Activated CD4-positive, alpha-beta T cell treated with anti-CD3 and anti-CD28 coated beads for 36 hours (primary cell): ENCODE data around the gene LRRC26. TPM values are rescaled to one million over a fixed set of nuclear protein-coding genes. Genes with fewer than 3 reads are reported as not detected.
"Not testable (repeated sequence)": the region's sequence is repeated elsewhere in the genome, so short reads cannot be mapped to it uniquely, and the experiment has no call there.

ENCODE experiments used
- ATAC-seq: fragments of 200-7000 bp; cut with Tn5 transposase; one replicate; pipeline ENCODE4 v1.10.0; 2021; ENCODE audit warnings: mild to moderate bottlenecking, moderate library complexity
- CTCF ChIA-PET: fragments of 350-600 bp; sonication (Branson Sonifier 250); formaldehyde crosslinking; loops from one replicate; lab custom pipeline; 2021; ENCODE audit warnings: antibody characterized with exemption; lab: Charles Lee
- POLR2A ChIA-PET: fragments of 350-600 bp; sonication (Branson Sonifier 250); formaldehyde crosslinking; loops from one replicate; lab custom pipeline; 2021; ENCODE audit warnings: antibody characterized with exemption, inconsistent platforms; lab: Charles Lee
- DNase-seq: peaks from one replicate; pipeline ENCODE4 v3.0.0-alpha.2; 2020
- H3K27ac Mint-ChIP-seq: one replicate; pipeline ENCODE4 v1.8.0; 2021; ENCODE audit warnings: mixed read lengths
- H3K27me3 Mint-ChIP-seq: one replicate; pipeline ENCODE4 v1.8.0; 2021; ENCODE audit warnings: mixed read lengths
- H3K36me3 Mint-ChIP-seq: one replicate; pipeline ENCODE4 v1.8.0; 2021; ENCODE audit warnings: low read depth, mixed read lengths
- H3K4me1 Mint-ChIP-seq: one replicate; pipeline ENCODE4 v1.8.0; 2021; ENCODE audit warnings: mixed read lengths
- H3K4me3 Mint-ChIP-seq: one replicate; pipeline ENCODE4 v1.8.0; 2021; ENCODE audit warnings: mild to moderate bottlenecking, moderate library complexity, mixed read lengths
- H3K9me3 Mint-ChIP-seq: one replicate; pipeline ENCODE4 v1.8.0; 2021; ENCODE audit warnings: low read depth, mixed read lengths
- intact Hi-C, 2 experiments: fragments of 100-400 bp; cut with DNase I in 1 of 2; cut with micrococcal nuclease in 1 of 2; formaldehyde crosslinking; loops; one replicate each; pipeline versions ENCODE4 v1.14.2 to v1.15.1; 2022 to 2024; cut with DNase I, micrococcal nuclease
- microRNA-seq: library from miRNA; unstranded; fragments of <30 nt; microRNA quantifications from one replicate; pipeline ENCODE4 v1.2.0, GENCODE V29; 2021; ENCODE audit warnings: borderline replicate concordance
- total RNA-seq, 2 experiments: library from RNA; stranded (reverse); gene quantifications; one replicate each; pipeline ENCODE4 v1.2.3, GENCODE V29; 2021

The LRRC26 gene
- total RNA-seq, 2 experiments from 2014 or later, result not detected

- Mint-ChIP-seq H3K4me3 (peak overlapping the region; percentile 89), H3K27me3 (no peaks in the 10 kb centered on the region), H3K4me1 (peaks cover 24% of the 10 kb centered on the region), H3K9me3 (no peaks in the 10 kb centered on the region), H3K27ac (peak overlapping the region; percentile 96), H3K36me3 (peaks cover 11% of the 10 kb centered on the region)
- ATAC-seq (no peak), DNase-seq (peak; percentile 56)
- CTCF ChIA-PET, result interaction anchor here (0.7 to 2.0 kb wide), 8 partner anchors 32 to 109 kb away, joined by 3 to 13 read pairs (median 4); partner anchors contain the start of genes MAN1B1 and RNF224
- intact Hi-C loops, result loop anchor here (2.0 to 5.0 kb wide), 4 partner anchors 40 to 295 kb away; partner anchors contain the start of genes ANAPC2 (in 1 of the 2), EXD3 (in 1 of the 2), MAN1B1 (in 1 of the 2) and NOXA1 (in 1 of the 2)
- POLR2A ChIA-PET, result interaction anchor here (0.8 kb wide), 2 partner anchors 32 to 109 kb away, joined by 3 read pairs; no protein-coding TSS in a partner anchor
Measured at GRCh38 chr9:137127301-137128157, 42.3 kb downstream of the LRRC26 start.

GRCh38 chr9:137126786-137127185, 43.1 kb downstream of the LRRC26 start:
- Mint-ChIP-seq H3K27ac (peak overlapping the region; percentile 96), H3K4me1 (peaks cover 30% of the 10 kb centered on the region), H3K9me3 (no peaks in the 10 kb centered on the region), H3K36me3 (peaks cover 11% of the 10 kb centered on the region), H3K27me3 (no peaks in the 10 kb centered on the region), H3K4me3 (peak overlapping the region; percentile 89)
- intact Hi-C loops, result loop anchor here in 1 of 2 experiments (5.0 kb wide), 1 partner anchor 39 kb away; the partner anchor contains the start of gene MAN1B1
- ATAC-seq, result no peak
- POLR2A ChIA-PET, result no interaction called here
- no peak for DNase-seq
- CTCF ChIA-PET, result interaction anchor here (0.9 to 2.0 kb wide), 5 partner anchors 31 to 100 kb away, joined by 3 to 13 read pairs (median 4); partner anchors contain the start of gene RNF224

GRCh38 chr9:137123952-137124462, 45.8 kb downstream of the LRRC26 start:
- DNase-seq, ATAC-seq, H3K4me3 Mint-ChIP-seq, intact Hi-C loops, H3K27me3 Mint-ChIP-seq, H3K9me3 Mint-ChIP-seq, H3K27ac Mint-ChIP-seq: not testable (repeated sequence)
- ChIA-PET CTCF (interaction anchor here (1.0 to 1.1 kb wide), 2 partner anchors 11 to 103 kb away, joined by 3 read pairs; partner anchors contain the start of gene RNF224), POLR2A (interaction anchor here (0.7 kb wide), 1 partner anchor 397 kb away, joined by 6 read pairs; no protein-coding TSS in a partner anchor)
- Mint-ChIP-seq H3K4me1 (peaks cover 33% of the 10 kb centered on the region), H3K36me3 (peaks cover 11% of the 10 kb centered on the region)

DNA sequence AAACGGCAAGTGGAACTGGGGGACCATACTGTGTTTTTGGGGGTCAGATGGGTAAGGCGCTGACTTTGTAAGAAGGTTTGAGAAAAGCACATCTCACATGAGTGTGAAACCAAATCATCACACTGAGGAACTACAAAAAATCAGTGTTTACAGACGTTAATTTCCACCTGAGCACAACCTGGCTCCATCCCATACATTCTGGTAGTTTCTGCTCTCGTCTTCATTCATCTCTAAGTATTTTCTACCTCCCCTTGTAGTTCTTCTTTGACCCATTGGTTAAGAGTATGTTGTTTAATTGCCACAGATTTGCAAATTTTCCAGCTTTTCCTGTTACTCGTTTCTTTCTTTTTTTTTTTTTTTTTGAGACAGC, 46.4 kb downstream of the LRRC26 start:
- no peaks in the 10 kb centered on the region for H3K27me3 Mint-ChIP-seq
- ChIA-PET POLR2A (interaction anchor here (0.7 kb wide), 1 partner anchor 397 kb away, joined by 6 read pairs; no protein-coding TSS in a partner anchor), CTCF (interaction anchor here (1.0 to 1.2 kb wide), 6 partner anchors 11 to 103 kb away, joined by 3 to 5 read pairs (median 4); partner anchors contain the start of genes RNF224 and SSNA1)
- no peak overlapping the region for H3K27ac Mint-ChIP-seq
- no peaks in the 10 kb centered on the region for H3K9me3 Mint-ChIP-seq
- H3K4me3 Mint-ChIP-seq, result no peak overlapping the region
- ATAC-seq (no peak), DNase-seq (no peak)
- peaks cover 33% of the 10 kb centered on the region for H3K4me1 Mint-ChIP-seq
- peaks cover 8% of the 10 kb centered on the region for H3K36me3 Mint-ChIP-seq
- intact Hi-C loops, result no loop called here

DNA sequence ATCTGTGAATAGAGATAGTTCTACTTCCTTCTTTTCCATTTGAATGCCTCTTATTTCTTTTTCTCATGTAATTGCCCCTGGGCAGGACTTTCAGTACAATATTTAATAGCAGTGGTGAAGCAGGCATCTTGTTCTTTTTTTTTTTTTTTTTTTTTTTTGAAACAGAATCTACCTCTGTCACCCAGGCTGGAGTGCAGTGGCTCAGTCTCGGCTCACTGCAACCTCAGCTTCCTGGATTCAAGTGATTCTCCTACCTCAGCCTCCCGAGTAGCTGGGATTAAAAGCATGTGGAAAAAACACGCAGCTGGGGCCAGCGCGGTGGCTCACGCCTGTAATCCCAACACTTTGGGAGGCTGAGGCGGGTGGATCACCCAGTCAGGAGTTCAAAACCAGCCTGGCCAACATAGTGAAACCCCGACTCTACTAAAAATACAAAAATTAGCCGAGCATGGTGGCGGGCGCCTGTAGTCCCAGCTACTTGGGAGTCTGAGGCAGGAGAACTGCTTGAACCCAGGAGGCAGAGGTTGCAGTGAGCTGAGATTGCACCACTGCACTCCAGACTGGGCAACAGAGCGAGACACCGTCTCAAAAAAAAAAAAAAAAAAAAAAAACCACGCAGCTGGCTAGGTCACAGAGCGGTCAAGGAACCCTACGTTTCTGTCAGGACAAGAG, 46.9 kb downstream of the LRRC26 start:
- DNase-seq, H3K27ac Mint-ChIP-seq, POLR2A ChIA-PET, H3K4me3 Mint-ChIP-seq, H3K27me3 Mint-ChIP-seq, intact Hi-C loops, H3K9me3 Mint-ChIP-seq, ATAC-seq, H3K36me3 Mint-ChIP-seq: not testable (repeated sequence)
- CTCF ChIA-PET, result interaction anchor here (0.8 to 1.2 kb wide), 6 partner anchors 27 to 114 kb away, joined by 3 to 5 read pairs (median 4); partner anchors contain the start of genes RNF224 and SSNA1
- peaks cover 29% of the 10 kb centered on the region for H3K4me1 Mint-ChIP-seq

- H3K27me3 Mint-ChIP-seq, intact Hi-C loops, DNase-seq, H3K27ac Mint-ChIP-seq, H3K9me3 Mint-ChIP-seq, H3K4me3 Mint-ChIP-seq, H3K36me3 Mint-ChIP-seq, POLR2A ChIA-PET: not testable (repeated sequence)
- ATAC-seq, result peak; percentile 33
- H3K4me1 Mint-ChIP-seq, result peaks cover 25% of the 10 kb centered on the region
- CTCF ChIA-PET, result interaction anchor here (0.8 to 1.2 kb wide), 5 partner anchors 26 to 115 kb away, joined by 3 to 5 read pairs (median 4); partner anchors contain the start of gene SSNA1
Measured at GRCh38 chr9:137121927-137122795, 47.7 kb downstream of the LRRC26 start.

Small RNA genes lying within 50 kb of the gene (microRNA-seq; reads per million reads assigned to microRNA genes)
- gene MIR3621, result not detected

Other genes starting within 250 kb of the LRRC26 start
- gene FBXW5, start 225.3 kb downstream of the LRRC26 start, total RNA-seq, result 10 to 100 TPM; 54.4 to 66.4 TPM
- under 1 TPM in 1 of 2 experiments, not detected in 1; 0.77 TPM for gene C8G, start 224.8 kb downstream of the LRRC26 start, total RNA-seq
- 1 to 10 TPM; 1.1 to 1.5 TPM for gene LCN12, start 217.8 kb downstream of the LRRC26 start, total RNA-seq
- gene PTGDS, start 192.5 kb downstream of the LRRC26 start, total RNA-seq, result not detected
- gene LCNL1, start 187.1 kb downstream of the LRRC26 start, total RNA-seq, result not detected
- gene PAXX, start 177.6 kb downstream of the LRRC26 start, total RNA-seq, result 10 to 100 TPM; 52.7 to 67.1 TPM
- not detected for gene CLIC3, start 173.5 kb downstream of the LRRC26 start, total RNA-seq
- gene ABCA2, start 141.8 kb downstream of the LRRC26 start, total RNA-seq, result 10 to 100 TPM; 20.4 to 23.7 TPM
- 1 to 10 TPM; 1.3 to 1.6 TPM for gene FUT7, start 138.0 kb downstream of the LRRC26 start, total RNA-seq
- 10 to 100 TPM; 21.0 to 23.1 TPM for gene NPDC1, start 123.9 kb downstream of the LRRC26 start, total RNA-seq
- gene ENTPD2, start 116.0 kb downstream of the LRRC26 start, total RNA-seq, result under 1 TPM in 1 of 2 experiments, not detected in 1; 0.19 TPM
- gene SAPCD2, start 99.5 kb downstream of the LRRC26 start, total RNA-seq, result 1 to 10 TPM; 6.4 to 8.8 TPM
- 10 to 100 TPM; 12.5 to 14.4 TPM for gene UAP1L1, start 92.5 kb downstream of the LRRC26 start, total RNA-seq
- gene MAN1B1, start 83.1 kb downstream of the LRRC26 start, total RNA-seq, result 10 to 100 TPM; 21.6 to 26.7 TPM
- gene DPP7, start 55.3 kb downstream of the LRRC26 start, total RNA-seq, result 100 to 1,000 TPM; 188 to 204 TPM
- gene GRIN1, start 30.9 kb downstream of the LRRC26 start, total RNA-seq, result under 1 TPM in 1 of 2 experiments, not detected in 1; 0.14 TPM
- gene TMEM210, start 2.0 kb upstream of the LRRC26 start, total RNA-seq, result not detected
- gene ANAPC2, start 18.5 kb upstream of the LRRC26 start, total RNA-seq, result 10 to 100 TPM; 30.8 to 38.4 TPM
- 10 to 100 TPM; 53.6 to 58.6 TPM for gene SSNA1, start 18.6 kb upstream of the LRRC26 start, total RNA-seq
- gene TPRN, start 30.7 kb upstream of the LRRC26 start, total RNA-seq, result 1 to 10 TPM; 5.6 to 5.8 TPM
- gene TMEM203, start 35.6 kb upstream of the LRRC26 start, total RNA-seq, result 10 to 100 TPM; 25.0 to 30.7 TPM
- 10 to 100 TPM; 27.0 to 27.8 TPM for gene NDOR1, start 35.6 kb upstream of the LRRC26 start, total RNA-seq
- 1 to 10 TPM; 7.1 to 8.9 TPM for gene RNF208, start 52.2 kb upstream of the LRRC26 start, total RNA-seq
- under 1 TPM; 0.23 to 0.42 TPM for gene CYSRT1, start 55.1 kb upstream of the LRRC26 start, total RNA-seq
- gene RNF224, start 57.5 kb upstream of the LRRC26 start, total RNA-seq, result not detected
- gene SLC34A3, start 60.9 kb upstream of the LRRC26 start, total RNA-seq, result not detected
- gene TUBB4B, start 71.2 kb upstream of the LRRC26 start, total RNA-seq, result 100 to 1,000 TPM; 264 to 278 TPM
- gene STPG3, start 81.2 kb upstream of the LRRC26 start, total RNA-seq, result not detected
- gene NELFB, start 85.3 kb upstream of the LRRC26 start, total RNA-seq, result 10 to 100 TPM; 41.4 to 54.1 TPM
- 1 to 10 TPM; 2.6 to 3.4 TPM for gene TOR4A, start 107.7 kb upstream of the LRRC26 start, total RNA-seq
- gene NRARP, start 132.2 kb upstream of the LRRC26 start, total RNA-seq, result 1 to 10 TPM; 2.1 TPM